IMR-90 (cell line): Measurements from ENCODE around the gene CST9. TPM values are rescaled to one million over a fixed set of nuclear protein-coding genes. Genes with fewer than 3 reads are reported as not detected.

Experiments used
- ATAC-seq: fragments of 200-7000 bp; cut with Tn5 transposase; 2 replicates; pipeline ENCODE4 v1.9.1; 2020; ENCODE audit warnings: low read depth, mild to moderate bottlenecking, moderate library complexity
- BruUV-seq: library from RNA; stranded (reverse); fragments of 400-500 nt; replicated peaks from 2 replicates; lab custom pipeline; 2021; lab: Mats Ljungman, UMichigan
- CTCF ChIA-PET: fragments of 300-600 bp; formaldehyde crosslinking; extraction: SDS; loops from one replicate; lab custom pipeline; 2021; ENCODE audit warnings: antibody characterized with exemption; lab: Yijun Ruan, JAX
- POLR2A ChIA-PET: fragments of 300-600 bp; sonication (Branson Sonifier 250); formaldehyde crosslinking; loops from one replicate; lab custom pipeline; 2022; ENCODE audit warnings: antibody characterized with exemption; ENCODE audit not compliant: unreplicated experiment; lab: Charles Lee
- DNase-seq: peaks from one replicate; pipeline ENCODE4 v3.0.0; 2013
- H2AFZ ChIP-seq: replicated peaks from 2 replicates; pipeline ENCODE3; 2013; ENCODE audit warnings: low read length, mild to moderate bottlenecking; ENCODE audit not compliant: poor library complexity
- H2AK5ac ChIP-seq: 2 replicates; pipeline ENCODE4 v1.6.1; 2013; ENCODE audit warnings: low read depth, low read length, inconsistent platforms
- H2AK9ac ChIP-seq: replicated peaks from 2 replicates; pipeline ENCODE3; 2013; ENCODE audit warnings: mild to moderate bottlenecking, low read depth, low read length, moderate library complexity; ENCODE audit not compliant: poor library complexity
- H2BK120ac ChIP-seq: 2 replicates; pipeline ENCODE4 v1.6.1; 2013; ENCODE audit warnings: low read depth, low read length, inconsistent platforms
- H2BK15ac ChIP-seq: 3 replicates; pipeline ENCODE4 v1.6.1; 2013; ENCODE audit warnings: low read depth, low read length, inconsistent platforms
- H2BK20ac ChIP-seq: 2 replicates; pipeline ENCODE4 v1.6.1; 2013; ENCODE audit warnings: low read depth, mild to moderate bottlenecking, inconsistent platforms, low read length, moderate library complexity
- H2BK5ac ChIP-seq: 2 replicates; pipeline ENCODE4 v1.6.1; 2013; ENCODE audit warnings: mild to moderate bottlenecking, low read depth, low read length, inconsistent platforms; ENCODE audit not compliant: poor library complexity, severe bottlenecking
- H3K14ac ChIP-seq: replicated peaks from 2 replicates; pipeline ENCODE4 v1.6.1; 2013; ENCODE audit warnings: low read depth, low read length, inconsistent platforms
- H3K18ac ChIP-seq: 2 replicates; pipeline ENCODE4 v1.6.1; 2013; ENCODE audit warnings: low read depth, low read length, control low read depth
- H3K23ac ChIP-seq: 2 replicates; pipeline ENCODE4 v1.6.1; 2013; ENCODE audit warnings: low read depth, low read length, inconsistent platforms
- H3K27ac ChIP-seq: 2 replicates; pipeline ENCODE4 v1.5.1; 2013; ENCODE audit warnings: mild to moderate bottlenecking, control low read depth, low read length; ENCODE audit not compliant: insufficient read depth
- H3K27me3 ChIP-seq: 2 replicates; pipeline ENCODE4 v1.6.1; 2013; ENCODE audit warnings: low read length; ENCODE audit not compliant: control insufficient read depth, insufficient read depth
- H3K36me3 ChIP-seq: 2 replicates; pipeline ENCODE4 v1.6.1; 2013; ENCODE audit warnings: low read length, mixed read lengths; ENCODE audit not compliant: control insufficient read depth, insufficient read depth
- H3K4ac ChIP-seq: 2 replicates; pipeline ENCODE4 v1.6.1; 2013; ENCODE audit warnings: low read depth, low read length, inconsistent platforms
- H3K4me1 ChIP-seq: 2 replicates; pipeline ENCODE4 v1.6.1; 2013; ENCODE audit warnings: low read length, mixed read lengths; ENCODE audit not compliant: control insufficient read depth, insufficient read depth
- H3K4me2 ChIP-seq: 2 replicates; pipeline ENCODE4 v1.6.1; 2013; ENCODE audit warnings: low read depth, mild to moderate bottlenecking, control low read depth, low read length, moderate library complexity
- H3K4me3 ChIP-seq: 2 replicates; pipeline ENCODE4 v1.5.1; 2013; ENCODE audit warnings: low read depth, mild to moderate bottlenecking, control low read depth, low read length, moderate library complexity; ENCODE audit not compliant: insufficient read depth
- H3K56ac ChIP-seq: 2 replicates; pipeline ENCODE4 v1.6.1; 2013; ENCODE audit warnings: low read length, inconsistent platforms; ENCODE audit not compliant: insufficient read depth; ENCODE audit errors: extremely low read depth
- H3K79me1 ChIP-seq, 2 experiments: 2 replicates each; pipeline ENCODE4 v1.6.1; 2013; ENCODE audit warnings: low read length in 2 of 2, inconsistent platforms in 1 of 2, low read depth in 1 of 2
- H3K9ac ChIP-seq: 2 replicates; pipeline ENCODE4 v1.6.1; 2013; ENCODE audit warnings: low read depth, low read length, control low read depth
- H3K9me1 ChIP-seq: 2 replicates; pipeline ENCODE4 v1.6.1; 2013; ENCODE audit warnings: low read length, inconsistent platforms; ENCODE audit not compliant: insufficient read depth
- H3K9me3 ChIP-seq: 2 replicates; pipeline ENCODE4 v1.6.1; 2013; ENCODE audit warnings: low read length; ENCODE audit not compliant: control insufficient read depth, insufficient read depth
- H4K20me1 ChIP-seq: 2 replicates; pipeline ENCODE4 v1.6.1; 2013; ENCODE audit warnings: low read length, inconsistent platforms; ENCODE audit not compliant: insufficient read depth
- H4K5ac ChIP-seq: 2 replicates; pipeline ENCODE4 v1.6.1; 2013; ENCODE audit warnings: mild to moderate bottlenecking, low read depth, low read length, control low read depth
- H4K8ac ChIP-seq, 2 experiments: 2 replicates each; pipeline ENCODE4 v1.6.1; 2013; ENCODE audit warnings: low read depth in 2 of 2, low read length in 2 of 2, control low read depth in 1 of 2, inconsistent platforms in 1 of 2
- H4K91ac ChIP-seq: 2 replicates; pipeline ENCODE4 v1.6.1; 2013; ENCODE audit warnings: low read depth, low read length, inconsistent platforms; ENCODE audit not compliant: insufficient read depth
- BHLHE40 ChIP-seq: fragments of 150-350 bp; IDR thresholded peaks from 2 replicates; pipeline ENCODE4 v1.6.1; 2016; ENCODE audit warnings: mild to moderate bottlenecking, low read depth, low read length
- CEBPB ChIP-seq: IDR thresholded peaks from 2 replicates; pipeline ENCODE4 v1.6.1; 2012; ENCODE audit warnings: low read depth, low read length, improper control_type of control experiment
- CHD1 ChIP-seq: IDR thresholded peaks from 2 replicates; pipeline ENCODE4 v1.6.1; 2012; ENCODE audit warnings: low read depth, low read length, improper control_type of control experiment
- FOS ChIP-seq: fragments of 150-350 bp; IDR thresholded peaks from 2 replicates; pipeline ENCODE4 v1.6.1; 2016; ENCODE audit warnings: low read depth, low read length
- MAFK ChIP-seq: IDR thresholded peaks from 2 replicates; pipeline ENCODE4 v1.6.1; 2012; ENCODE audit warnings: low read depth, low read length, improper control_type of control experiment
- MAZ ChIP-seq: IDR thresholded peaks from 2 replicates; pipeline ENCODE4 v1.6.1; 2012; ENCODE audit warnings: low read depth, mild to moderate bottlenecking, low read length, improper control_type of control experiment, moderate library complexity, borderline replicate concordance
- MXI1 ChIP-seq: IDR thresholded peaks from 2 replicates; pipeline ENCODE4 v1.6.1; 2012; ENCODE audit warnings: low read depth, mild to moderate bottlenecking, low read length, moderate library complexity, borderline replicate concordance
- NFE2L2 ChIP-seq: fragments of 150-350 bp; IDR thresholded peaks from 2 replicates; pipeline ENCODE4 v1.6.1; 2016; ENCODE audit warnings: low read depth, mild to moderate bottlenecking, low read length
- POLR2A ChIP-seq: IDR thresholded peaks from 2 replicates; pipeline ENCODE4 v1.6.1; 2012; ENCODE audit warnings: mild to moderate bottlenecking, low read depth, low read length
- RAD21 ChIP-seq: IDR thresholded peaks from 2 replicates; pipeline ENCODE4 v1.6.1; 2012; ENCODE audit warnings: low read length, improper control_type of control experiment
- RCOR1 ChIP-seq: IDR thresholded peaks from 2 replicates; pipeline ENCODE4 v1.6.1; 2012; ENCODE audit warnings: mild to moderate bottlenecking, low read length, improper control_type of control experiment; ENCODE audit not compliant: insufficient replicate concordance
- RFX5 ChIP-seq: IDR thresholded peaks from 2 replicates; pipeline ENCODE4 v1.8.0; 2012; ENCODE audit warnings: low read depth, mild to moderate bottlenecking, low read length, moderate library complexity
- SMC3 ChIP-seq: fragments of 150-350 bp; IDR thresholded peaks from 2 replicates; pipeline ENCODE4 v1.6.1; 2016; ENCODE audit warnings: low read depth, mild to moderate bottlenecking, antibody characterized with exemption, low read length, moderate library complexity
- dilution Hi-C: fragments of 300-500 bp; cut with HindIII; formaldehyde crosslinking; loops from one replicate; pipeline ENCODE4 v1.14.3; 2018; ENCODE audit warnings: low sequenced_read_pairs; ENCODE audit not compliant: unreplicated experiment
- in situ Hi-C: fragments of 300-500 bp; cut with MboI; formaldehyde crosslinking; loops from 3 replicates; pipeline ENCODE4 v1.14.3; 2019; ENCODE audit warnings: low sequenced_read_pairs, inconsistent platforms, mixed read lengths
- intact Hi-C: fragments of 100-400 bp; cut with micrococcal nuclease; formaldehyde crosslinking; loops from 2 replicates; pipeline ENCODE4 v1.10.0; 2022
- polyA plus RNA-seq, 3 experiments: library from polyadenylated mRNA; depleted of rRNA; stranded (reverse); fragments of >200 nt; gene quantifications; 2 replicates each; pipeline ENCODE4 v1.2.3, GENCODE V29; 2012; ENCODE audit warnings: low replicate concordance in 1 of 3
- total RNA-seq: library from RNA; depleted of rRNA; stranded (reverse); fragments of >200 nt; gene quantifications from 2 replicates; pipeline ENCODE4 v1.2.3, GENCODE V29; 2012
- TF ChIP-seq, protein P1 (sequence below): conservative IDR thresholded peaks from 2 replicates; pipeline ENCODE4 v1.5.1; 2012; ENCODE audit warnings: mild to moderate bottlenecking, low read depth, low read length, improper control_type of control experiment
- TF ChIP-seq, protein P2 (sequence below): fragments of 150-350 bp; IDR thresholded peaks from 2 replicates; pipeline ENCODE4 v1.6.1; 2016; ENCODE audit warnings: low read depth, mild to moderate bottlenecking, low read length, moderate library complexity, borderline replicate concordance
- TF ChIP-seq, protein P3 (sequence below): fragments of 150-350 bp; IDR thresholded peaks from 2 replicates; pipeline ENCODE4 v1.6.1; 2017; ENCODE audit warnings: mild to moderate bottlenecking, antibody characterized with exemption, low read length, low read depth

CST9 gene
- total and polyA plus RNA-seq, 2 of the 4 experiments (the other 2 are of a cell fraction), result not detected

DNA sequence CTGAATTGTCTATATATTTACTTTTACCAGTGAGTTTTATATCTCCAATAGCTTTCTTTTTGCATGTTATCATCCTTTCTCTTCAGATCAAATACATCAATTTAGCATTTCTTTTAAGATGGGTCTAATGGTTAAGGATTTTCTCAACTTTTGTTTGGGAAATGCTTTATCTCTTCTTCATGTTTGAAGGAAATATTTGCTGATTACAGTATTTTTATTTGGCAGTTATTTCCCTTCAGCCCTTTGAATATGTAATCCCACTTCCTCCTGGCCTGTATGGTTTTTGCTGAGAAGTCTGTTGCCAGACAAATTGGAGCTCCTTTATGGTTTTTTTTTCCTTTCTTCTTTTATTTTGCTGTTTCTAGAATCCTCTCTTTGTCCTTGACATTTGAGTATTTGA, 30.7 kb downstream of the CST9 start:
- H3K9ac ChIP-seq, result no peak overlapping the region
- H2BK120ac ChIP-seq, result no peak overlapping the region
- DNase-seq, result no peak
- no peak overlapping the region for H3K4me2 ChIP-seq
- no peak overlapping the region for H3K4me3 ChIP-seq
- H2AK9ac ChIP-seq, result no peak overlapping the region
- CTCF ChIA-PET, result no interaction called here
- H3K4me1 ChIP-seq, result no peaks in the 10 kb centered on the region
- no peak overlapping the region for H2BK20ac ChIP-seq
- no peak overlapping the region for H2AFZ ChIP-seq
- H3K27ac ChIP-seq, result no peak overlapping the region
- no peak overlapping the region for H2BK15ac ChIP-seq
- POLR2A ChIA-PET, result no interaction called here
- no peak overlapping the region for H4K5ac ChIP-seq
- ATAC-seq, result no peak
- H3K9me3 ChIP-seq, result no peaks in the 10 kb centered on the region
- no peaks in the 10 kb centered on the region for H3K79me1 ChIP-seq
- no peak overlapping the region for H3K23ac ChIP-seq
- no peak overlapping the region for H3K4ac ChIP-seq
- in situ Hi-C loops (no loop called here), intact Hi-C loops (loop anchor here (10.0 kb wide), 1 partner anchor 110 kb away; no protein-coding TSS in a partner anchor), dilution Hi-C loops (no loop called here)
- H3K14ac ChIP-seq, result no peak overlapping the region
- no peak overlapping the region for H4K8ac ChIP-seq
- H3K9me1 ChIP-seq, result no peaks in the 10 kb centered on the region
- H3K56ac ChIP-seq, result no peak overlapping the region
- H3K36me3 ChIP-seq, result no peaks in the 10 kb centered on the region
- no peaks in the 10 kb centered on the region for H3K27me3 ChIP-seq
- H4K91ac ChIP-seq, result no peak overlapping the region
- no peaks in the 10 kb centered on the region for H4K20me1 ChIP-seq
- H2AK5ac ChIP-seq, result no peak overlapping the region
- H3K18ac ChIP-seq, result no peak overlapping the region
- TF ChIP-seq NFE2L2 (no peak), MAFK (no peak), CEBPB (no peak), POLR2A (no peak), MAZ (no peak), MXI1 (no peak), BHLHE40 (no peak), FOS (no peak), RAD21 (no peak), CHD1 (no peak), RCOR1 (no peak), SMC3 (no peak), RFX5 (no peak)
- TF ChIP-seq, protein P1, sequence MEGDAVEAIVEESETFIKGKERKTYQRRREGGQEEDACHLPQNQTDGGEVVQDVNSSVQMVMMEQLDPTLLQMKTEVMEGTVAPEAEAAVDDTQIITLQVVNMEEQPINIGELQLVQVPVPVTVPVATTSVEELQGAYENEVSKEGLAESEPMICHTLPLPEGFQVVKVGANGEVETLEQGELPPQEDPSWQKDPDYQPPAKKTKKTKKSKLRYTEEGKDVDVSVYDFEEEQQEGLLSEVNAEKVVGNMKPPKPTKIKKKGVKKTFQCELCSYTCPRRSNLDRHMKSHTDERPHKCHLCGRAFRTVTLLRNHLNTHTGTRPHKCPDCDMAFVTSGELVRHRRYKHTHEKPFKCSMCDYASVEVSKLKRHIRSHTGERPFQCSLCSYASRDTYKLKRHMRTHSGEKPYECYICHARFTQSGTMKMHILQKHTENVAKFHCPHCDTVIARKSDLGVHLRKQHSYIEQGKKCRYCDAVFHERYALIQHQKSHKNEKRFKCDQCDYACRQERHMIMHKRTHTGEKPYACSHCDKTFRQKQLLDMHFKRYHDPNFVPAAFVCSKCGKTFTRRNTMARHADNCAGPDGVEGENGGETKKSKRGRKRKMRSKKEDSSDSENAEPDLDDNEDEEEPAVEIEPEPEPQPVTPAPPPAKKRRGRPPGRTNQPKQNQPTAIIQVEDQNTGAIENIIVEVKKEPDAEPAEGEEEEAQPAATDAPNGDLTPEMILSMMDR, result no peak
- TF ChIP-seq, protein P2, sequence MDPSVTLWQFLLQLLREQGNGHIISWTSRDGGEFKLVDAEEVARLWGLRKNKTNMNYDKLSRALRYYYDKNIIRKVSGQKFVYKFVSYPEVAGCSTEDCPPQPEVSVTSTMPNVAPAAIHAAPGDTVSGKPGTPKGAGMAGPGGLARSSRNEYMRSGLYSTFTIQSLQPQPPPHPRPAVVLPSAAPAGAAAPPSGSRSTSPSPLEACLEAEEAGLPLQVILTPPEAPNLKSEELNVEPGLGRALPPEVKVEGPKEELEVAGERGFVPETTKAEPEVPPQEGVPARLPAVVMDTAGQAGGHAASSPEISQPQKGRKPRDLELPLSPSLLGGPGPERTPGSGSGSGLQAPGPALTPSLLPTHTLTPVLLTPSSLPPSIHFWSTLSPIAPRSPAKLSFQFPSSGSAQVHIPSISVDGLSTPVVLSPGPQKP, result no peak
- TF ChIP-seq, protein P3, sequence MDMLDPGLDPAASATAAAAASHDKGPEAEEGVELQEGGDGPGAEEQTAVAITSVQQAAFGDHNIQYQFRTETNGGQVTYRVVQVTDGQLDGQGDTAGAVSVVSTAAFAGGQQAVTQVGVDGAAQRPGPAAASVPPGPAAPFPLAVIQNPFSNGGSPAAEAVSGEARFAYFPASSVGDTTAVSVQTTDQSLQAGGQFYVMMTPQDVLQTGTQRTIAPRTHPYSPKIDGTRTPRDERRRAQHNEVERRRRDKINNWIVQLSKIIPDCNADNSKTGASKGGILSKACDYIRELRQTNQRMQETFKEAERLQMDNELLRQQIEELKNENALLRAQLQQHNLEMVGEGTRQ, result no peak
- no peak overlapping the region for H2BK5ac ChIP-seq
- no TSS peak for BruUV-seq
